NCI-H2029 treated with DMSO at 0.1 percent for 48 hours (cell line): ENCODE results near the gene MAPK8IP2.
A peak's percentile ranks its signal among the peaks of the same experiment; 100 is the strongest.
"Not testable (repeated sequence)": the region's sequence is repeated elsewhere in the genome, so short reads cannot be mapped to it uniquely, and the experiment has no call there.

Experiments used
- DNase-seq: peaks from one replicate; lab custom pipeline; 2025; lab: John Stamatoyannopoulos, UW

MAPK8IP2 gene

DNA sequence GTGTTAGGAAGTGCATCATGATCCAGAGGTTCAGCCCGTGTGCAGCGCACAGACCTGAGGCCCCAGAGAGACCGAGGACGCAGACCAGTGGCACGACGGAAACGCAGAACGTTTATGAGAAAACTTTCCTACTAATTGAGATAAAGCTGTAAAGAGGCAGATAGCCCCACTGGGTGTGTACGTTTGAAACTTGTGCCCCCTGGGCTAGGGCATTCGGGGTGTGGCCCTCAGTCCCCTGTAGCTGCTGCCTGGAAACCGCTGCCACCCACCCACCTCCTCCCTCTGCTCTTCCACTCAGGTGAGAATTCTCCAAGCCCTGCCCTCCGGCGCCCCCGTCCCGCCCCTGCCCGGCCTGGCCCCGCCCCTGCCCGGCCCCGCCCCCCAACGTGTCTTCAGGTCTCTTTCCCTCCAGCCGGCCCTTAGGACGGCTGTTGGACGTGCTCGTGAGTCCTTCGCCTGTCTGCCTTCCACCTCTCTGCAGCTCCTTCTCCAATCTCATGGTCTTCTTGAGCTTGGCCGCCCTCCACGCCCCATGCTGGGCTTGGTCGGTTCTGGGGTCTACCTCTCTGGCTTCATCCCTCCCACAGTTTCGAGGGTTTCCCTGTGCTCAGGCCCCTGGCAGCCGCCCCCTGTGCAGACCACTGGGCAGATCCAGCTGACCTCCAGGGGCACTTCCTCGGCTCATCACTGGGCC is 12.1 kb downstream of the MAPK8IP2 start:
- no peak for DNase-seq

DNA sequence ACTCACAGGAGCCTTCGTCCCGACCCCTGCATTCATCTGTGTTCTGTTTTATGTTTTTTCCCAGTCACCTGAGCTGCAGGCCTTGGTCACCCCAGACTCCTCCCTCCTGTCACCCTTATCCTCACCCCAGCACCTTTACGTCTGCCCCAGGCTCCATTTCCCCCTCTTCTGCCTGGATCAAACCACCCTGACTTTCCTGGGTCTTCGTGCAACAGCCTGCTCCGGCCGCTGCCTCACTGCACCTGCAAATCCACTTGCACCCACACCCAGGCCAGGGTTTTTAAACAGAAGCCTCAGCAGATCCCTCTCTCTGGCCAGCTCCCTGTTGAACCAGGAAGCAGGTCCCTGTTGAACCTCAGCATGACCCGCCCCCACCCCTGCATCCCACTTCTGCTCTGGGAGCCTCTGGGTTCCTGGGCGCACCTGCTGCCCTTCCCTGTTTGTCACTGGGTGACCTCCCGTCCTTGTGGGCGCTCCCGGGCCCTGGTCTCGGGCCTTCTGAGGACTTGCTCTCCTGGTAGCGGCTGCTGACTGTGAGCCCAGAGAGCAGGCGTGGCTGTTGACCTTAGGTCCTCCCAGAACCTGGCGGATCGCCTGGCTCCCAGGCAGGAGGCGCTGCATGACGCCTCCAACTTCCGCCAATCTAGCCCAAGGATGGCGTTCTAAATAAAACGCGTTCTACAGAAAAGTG is 12.8 kb downstream of the MAPK8IP2 start:
- peak; percentile 18 for DNase-seq

DNA sequence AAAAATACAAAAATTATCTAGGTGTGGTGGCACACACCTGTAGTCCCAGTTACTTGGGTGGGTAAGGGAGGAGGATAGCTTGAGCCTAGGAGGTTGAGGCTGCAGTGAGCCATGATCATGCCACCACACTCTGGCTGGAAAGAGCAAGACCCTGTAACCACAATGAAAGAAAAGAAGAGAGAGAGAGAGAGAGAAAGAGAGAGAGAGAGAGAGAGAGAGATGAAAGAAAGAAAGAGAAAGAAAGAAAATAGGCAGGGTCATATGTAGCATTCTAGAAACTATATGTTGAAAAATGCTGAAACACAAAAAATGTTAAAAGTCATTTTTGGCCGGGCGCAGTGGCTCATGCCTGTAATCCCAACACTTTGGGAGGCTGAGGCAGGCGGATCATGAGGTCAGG is 13.7 kb downstream of the MAPK8IP2 start:
- DNase-seq, result not testable (repeated sequence)

DNA sequence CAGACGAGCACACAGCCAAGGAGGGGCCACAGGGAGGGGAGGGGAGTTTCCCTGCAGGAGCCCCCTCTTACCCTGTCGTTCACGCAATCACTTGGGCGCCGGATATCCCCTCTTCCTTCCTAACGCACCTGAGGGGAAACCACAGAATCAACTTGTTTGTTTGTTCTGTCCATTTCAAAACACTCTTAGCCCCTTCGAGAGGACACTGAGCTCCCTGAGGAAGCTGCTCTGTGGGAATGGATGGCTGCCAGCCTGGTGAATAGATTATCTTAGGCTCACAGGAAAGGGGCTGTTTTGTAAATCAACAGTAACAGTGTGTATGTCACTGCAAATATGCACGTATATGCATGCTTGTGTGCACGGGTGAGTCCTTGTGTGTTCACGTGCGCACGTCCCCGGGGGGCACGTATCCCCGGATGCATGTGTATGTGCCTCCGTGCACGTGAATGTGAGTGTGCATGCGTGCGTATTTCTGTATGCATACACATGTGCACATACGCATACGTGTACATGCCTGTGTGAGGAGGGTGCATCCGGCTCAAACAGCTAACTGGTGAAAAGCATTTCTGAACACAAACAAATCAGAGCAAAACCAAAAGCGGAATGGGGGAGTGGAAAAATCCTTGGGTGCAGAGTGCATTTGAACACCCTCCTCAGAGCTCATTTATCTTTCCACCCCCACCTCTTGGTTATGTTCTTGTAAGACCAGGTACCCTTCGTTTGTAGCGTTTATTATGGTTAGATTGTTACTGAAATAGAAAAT is 20.2 kb downstream of the MAPK8IP2 start:
- peak; percentile 27 for DNase-seq

DNA sequence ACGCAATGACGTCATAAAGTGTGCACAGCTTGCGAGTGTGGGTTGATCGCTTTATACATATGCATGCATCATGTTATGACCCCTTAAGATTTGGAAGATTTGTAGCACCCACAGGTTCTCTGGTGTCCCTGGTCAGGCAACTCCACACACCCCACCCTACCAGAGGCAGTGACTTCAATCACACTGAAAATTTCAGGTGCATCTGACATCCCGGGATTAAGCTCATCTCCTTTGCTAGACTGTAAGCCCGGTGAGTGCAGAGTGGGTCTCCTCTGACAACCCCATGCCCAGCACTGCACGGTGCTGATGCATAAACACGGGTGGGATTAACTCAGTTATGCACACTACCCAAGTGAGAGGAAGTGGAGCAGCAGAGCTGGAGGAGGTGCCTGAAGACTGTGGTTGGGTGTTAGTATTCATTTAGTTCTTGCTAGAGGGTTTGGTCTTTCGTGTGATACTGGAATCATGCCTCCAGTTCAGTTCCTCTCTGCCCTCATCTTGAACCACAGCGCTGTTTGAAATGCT is 20.8 kb downstream of the MAPK8IP2 start:
- DNase-seq, result peak; percentile 21

DNA sequence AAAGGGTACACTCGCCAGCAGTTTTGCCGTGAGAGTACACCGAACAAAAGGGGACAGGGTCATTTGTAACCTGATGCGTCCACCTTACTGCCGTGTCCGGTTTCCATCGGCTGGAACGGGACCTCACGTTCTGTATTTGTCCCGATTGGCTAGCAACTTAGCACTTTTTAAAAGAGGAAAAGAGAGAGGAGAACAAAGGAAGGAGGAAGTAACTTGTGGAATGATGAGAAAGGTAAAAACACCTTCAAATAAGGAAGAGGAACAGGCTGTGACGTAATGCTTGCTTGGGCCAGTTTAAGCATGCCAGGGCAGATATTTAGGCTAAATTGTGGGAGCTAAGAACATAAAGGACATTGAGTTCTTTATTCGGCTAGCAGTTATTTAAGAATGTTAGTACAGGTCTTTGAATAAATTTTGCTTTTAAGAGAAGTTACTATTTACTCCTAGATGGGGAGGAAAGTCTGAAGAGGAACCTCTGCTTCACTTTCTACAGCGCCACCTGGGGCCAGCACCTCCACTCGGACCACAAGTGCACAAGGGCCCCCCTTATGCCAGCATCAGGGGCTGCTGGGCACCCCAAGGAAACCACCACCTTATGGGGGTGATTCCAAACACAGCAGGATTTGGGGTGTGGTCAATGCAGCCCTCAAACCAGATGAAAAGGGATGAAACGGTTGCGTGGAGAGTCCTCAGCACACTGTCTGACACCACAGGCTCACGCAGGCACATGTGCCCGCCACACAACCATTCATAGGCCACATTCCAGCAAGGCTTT is 21.5 kb downstream of the MAPK8IP2 start:
- DNase-seq, result no peak

DNA sequence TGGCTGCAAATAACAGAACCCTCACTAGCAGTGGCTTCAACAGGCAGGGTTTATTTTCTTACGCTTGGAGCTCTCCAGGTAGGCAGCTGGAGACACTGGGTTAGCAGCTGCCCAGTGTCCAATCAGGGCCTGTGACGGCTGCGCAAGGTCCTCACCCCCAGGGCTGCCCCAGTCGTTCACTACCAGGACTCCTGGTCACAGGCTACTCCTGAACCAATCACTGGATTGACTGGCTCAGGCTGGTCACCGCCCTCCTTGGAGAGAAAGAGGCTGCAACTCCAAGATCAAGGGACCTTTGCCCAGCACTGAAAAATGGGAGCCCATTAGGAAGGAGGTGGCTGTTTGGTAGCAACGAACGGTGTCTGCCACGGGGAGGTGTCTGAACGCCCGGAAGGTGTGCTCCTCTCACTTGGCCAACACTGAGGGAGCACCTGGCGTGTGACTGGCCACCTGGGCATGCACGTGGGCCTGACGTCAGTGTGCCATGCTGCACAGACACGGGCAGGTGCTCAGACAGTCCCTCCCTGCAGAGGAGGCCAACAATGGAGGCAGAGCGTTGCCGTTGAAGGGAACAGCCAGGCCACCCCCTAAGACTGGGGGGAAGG is 22.2 kb downstream of the MAPK8IP2 start:
- peak; percentile 57 for DNase-seq

DNA sequence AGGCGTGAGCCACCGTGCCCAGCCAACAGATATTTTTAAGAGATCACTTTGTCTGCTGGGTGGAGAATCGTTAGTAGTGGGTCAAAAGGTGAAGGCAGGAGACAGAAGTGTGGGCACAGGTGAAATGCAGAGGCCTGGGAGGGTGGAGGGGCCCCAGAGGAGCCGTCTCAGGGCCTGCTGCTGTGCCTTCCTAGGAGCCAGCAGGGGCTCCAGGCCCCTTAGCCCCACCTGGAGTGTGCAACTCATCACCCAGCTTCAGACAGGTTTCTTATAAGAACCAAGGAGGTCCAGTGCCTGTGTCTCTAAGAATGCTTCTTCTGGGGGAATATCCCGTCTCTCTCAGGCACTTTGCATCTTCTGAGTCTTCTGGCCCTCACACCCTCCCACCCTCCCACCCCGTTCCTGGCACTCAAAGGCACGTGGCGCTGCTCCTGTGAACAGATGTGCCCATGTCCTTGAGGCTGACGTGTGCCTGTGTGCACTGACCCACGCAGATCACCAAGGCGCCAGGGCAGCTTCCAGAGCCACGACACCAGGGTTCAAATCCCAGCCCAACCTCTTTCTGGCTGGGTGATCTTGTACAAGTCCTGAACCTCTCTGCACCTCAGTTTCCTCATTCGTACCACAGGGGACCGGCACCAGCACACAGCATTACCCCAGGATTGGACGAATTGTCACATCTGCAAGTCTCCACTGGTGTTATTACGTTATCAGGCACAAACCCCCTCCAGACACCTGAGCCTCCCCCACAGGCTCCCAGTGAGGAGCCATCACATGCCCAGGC is 23.9 kb downstream of the MAPK8IP2 start:
- no peak for DNase-seq

DNA sequence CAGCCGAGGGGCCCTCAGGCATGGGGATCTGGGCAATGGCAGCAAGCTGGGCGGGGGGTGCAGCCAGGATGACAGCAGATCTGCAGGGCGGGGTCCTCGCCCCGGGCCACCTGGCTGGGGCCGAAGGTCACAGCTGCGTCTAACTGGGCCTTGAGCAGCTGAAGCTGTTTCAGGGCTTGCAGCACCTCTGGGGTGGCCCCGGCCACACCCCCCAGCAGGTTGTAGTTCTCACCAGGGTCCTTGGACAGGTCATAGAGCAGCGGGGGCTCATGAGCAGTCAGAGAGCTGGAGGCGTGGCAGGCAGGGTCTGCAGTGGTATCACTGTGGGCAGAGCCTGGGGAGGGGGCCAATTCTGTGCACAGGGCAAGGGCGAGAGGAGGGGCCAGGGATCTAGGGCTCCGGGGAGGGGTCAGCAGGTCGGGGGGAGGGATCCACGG is 24.6 kb downstream of the MAPK8IP2 start:
- DNase-seq, result no peak

DNA sequence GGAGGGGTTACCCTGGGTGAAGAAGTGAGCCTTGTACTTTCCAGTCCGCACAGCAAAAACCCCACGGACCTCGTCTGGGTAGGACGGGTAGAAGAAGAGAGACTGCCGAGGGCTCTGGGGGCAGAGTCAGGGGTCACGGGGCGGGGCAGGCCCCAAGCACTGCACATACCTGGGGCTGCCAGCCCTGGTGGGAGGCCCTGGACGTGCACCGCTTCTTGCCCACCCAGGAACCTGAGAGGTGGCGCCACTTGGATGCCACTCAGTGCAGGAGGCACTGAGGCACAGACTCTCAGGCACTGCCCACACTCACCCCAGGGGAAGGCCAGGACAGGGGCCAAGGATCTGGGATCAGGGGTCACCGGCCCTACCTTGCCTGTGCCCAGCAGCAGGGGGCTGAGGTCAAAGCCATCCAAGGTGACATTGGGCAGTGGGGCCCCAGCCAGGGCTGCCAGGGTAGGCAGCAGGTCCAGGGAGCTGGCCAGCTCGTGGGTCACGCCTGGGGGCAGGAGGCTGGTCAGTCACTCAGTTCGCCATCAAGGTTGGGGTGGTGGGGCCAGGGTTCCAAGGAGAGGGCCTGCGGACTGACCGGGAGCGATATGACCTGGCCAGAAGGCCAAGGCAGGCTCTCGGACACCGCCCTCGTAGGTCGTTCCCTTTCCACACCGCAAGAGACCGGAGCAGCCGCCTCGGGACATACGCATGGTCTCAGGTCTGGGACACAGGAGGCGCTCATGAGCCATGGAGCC is 25.1 kb downstream of the MAPK8IP2 start:
- DNase-seq, result no peak

DNA sequence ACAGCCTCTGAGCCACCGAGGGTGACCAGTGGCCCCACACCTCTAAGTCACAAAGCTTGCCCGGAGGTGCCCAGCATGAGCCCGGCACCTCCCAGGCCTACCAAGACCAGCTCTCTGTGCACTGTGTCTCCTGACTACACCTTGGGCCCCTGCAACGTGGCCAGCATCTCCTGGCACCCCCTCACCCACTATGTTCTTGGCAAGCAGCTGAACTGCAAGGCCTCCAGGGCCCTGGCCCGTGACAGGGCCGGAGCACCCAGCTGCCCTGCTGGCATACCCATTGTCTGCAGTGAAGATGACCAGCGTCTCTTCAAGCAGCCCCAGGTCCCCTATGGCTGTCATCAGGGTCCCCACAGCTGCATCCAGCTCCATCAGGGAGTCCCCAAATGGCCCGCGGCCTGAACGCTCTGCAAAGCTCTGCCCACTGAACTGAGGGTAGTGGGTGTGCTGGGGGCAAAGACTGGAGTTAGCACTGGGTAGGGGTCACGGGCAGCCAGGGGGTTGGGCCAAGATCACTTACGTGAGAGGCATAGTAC is 25.8 kb downstream of the MAPK8IP2 start:
- DNase-seq, result no peak

DNA sequence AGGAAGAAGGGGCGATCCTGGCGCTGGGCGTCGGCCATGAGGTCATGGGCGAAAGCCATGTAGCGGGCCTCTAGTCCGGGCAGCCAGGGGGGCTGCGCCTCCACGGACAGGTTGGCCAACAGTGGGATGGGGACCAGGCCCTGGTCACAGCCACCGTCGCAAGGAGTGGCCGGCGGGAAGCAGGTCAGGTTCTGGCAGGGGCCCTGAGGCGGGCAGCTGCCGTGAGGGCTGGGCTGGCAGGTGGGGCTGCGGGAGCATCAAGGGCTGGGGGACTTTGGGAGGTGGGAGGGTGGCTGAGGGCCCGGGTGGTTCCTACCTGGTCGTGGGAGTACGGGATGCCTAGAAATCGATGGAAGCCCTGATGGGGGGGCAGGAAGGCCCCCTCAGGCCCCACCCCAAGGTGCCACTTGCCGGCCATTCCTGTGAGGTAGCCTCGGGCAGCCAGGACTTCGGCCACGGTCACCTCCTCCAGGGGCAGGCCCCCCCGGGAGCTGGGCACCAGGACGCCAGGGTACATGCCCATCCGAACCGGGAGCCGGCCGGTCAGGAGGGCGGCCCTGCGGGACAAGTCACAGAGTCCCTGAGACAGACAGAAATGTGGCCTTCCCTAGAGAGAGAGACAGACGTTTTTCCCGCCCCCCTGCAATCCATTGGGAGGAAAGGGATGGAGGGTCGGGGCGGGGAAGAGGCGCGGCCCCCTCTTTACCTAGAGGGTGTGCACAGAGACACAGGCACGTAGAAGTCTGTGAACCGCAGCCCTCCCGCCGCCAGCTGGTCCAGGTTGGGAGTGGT is 26.5 kb downstream of the MAPK8IP2 start:
- no peak for DNase-seq

DNA sequence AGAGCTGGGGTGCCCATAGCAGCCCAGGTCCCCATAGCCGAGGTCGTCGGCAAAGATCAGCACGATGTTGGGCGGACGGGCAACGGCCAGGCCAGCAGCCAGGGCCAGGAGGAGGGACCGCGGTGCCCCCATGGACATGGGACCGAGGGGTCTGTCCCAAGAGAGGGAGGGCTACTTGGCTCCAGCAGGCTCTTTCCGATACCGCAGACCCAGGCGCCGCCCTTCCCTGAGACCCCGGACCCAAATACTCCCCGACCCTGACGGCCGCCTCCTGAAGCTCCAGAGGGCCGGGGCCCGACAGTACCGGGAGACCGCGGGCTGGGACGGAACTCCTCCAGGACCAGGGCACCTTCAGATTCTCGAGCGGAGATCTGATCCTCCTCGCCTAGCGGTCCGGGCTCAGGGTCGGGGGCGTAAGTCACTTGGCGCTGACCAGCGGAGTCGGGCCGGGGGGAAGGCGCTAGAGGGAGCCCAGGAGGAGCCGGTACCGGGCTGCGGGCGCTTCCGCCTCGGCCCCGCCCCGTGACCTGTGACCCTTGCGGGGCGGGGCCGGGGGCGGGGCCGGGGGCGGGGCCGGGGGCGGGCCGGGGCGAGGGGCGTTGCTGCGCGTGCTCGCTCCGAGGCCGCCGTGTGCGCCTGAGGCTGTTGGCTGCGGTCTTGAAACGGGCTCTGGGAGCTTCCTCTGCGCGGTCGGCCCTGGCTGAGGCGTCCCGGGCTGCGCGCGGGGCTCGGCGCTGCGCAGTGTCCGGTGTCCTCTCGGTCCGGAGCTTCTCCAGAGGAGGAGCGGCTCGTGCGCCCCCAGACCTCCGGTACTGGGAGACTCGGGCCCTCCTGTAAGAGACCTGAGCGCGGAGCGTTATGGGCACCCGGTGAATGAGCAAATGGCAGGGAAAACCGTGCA is 27.3 kb downstream of the MAPK8IP2 start, which contains the start of gene ARSA:
ARSA (minus strand) TSS at position 511 of the 901 bp plus-strand sequence; CDS start at position 138, 373 bp downstream.
- DNase-seq, result no peak

DNA sequence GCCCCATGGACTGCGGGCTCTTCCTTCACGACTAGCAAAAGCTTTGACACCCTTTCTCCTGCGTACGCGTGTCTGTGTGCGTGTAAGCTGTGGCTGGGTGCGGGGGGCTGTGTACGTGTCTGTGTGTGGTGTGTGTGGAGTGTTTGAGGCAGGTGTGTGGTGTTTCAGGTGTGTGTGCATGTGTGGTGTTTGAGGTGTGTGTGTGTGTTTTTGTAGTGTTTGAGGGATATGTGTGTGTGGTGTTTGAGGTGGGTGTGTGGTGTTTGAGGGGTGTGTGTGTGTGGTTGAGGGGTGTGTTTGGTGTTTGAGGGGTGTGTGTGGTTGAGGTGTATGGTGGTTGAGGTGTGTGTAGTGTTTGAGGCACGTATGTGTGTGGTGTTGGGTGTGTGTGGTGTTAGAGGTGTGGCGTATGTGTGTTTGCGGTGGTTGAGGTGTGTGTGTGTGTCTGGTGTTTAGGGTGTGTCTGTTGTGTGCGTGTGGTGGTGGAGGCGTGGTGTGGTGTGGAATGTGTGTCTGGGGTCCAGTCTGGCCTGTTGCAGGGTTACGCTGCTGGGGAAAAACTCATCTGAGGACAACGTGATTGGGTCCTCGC is 28.0 kb downstream of the MAPK8IP2 start:
- no peak for DNase-seq

DNA sequence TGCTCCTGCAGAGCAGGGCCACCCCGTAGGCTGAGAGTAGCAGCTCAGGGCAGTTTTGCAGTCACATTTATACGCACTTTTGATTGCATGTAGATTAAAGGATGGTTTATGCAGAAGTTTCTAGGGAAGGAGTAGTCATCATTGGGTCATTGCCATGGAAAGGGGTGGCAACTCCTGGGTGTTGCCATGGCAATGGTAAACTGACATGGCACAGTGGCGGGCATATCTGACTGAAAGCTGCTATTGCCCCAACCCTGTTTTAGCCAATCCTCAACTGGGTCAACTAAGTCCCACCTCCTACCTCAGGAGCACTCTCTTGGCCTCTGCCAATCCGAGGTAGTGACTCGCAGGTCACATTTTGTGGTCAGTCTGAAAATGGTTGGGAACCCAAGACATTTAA is 29.8 kb downstream of the MAPK8IP2 start:
- no peak for DNase-seq

DNA sequence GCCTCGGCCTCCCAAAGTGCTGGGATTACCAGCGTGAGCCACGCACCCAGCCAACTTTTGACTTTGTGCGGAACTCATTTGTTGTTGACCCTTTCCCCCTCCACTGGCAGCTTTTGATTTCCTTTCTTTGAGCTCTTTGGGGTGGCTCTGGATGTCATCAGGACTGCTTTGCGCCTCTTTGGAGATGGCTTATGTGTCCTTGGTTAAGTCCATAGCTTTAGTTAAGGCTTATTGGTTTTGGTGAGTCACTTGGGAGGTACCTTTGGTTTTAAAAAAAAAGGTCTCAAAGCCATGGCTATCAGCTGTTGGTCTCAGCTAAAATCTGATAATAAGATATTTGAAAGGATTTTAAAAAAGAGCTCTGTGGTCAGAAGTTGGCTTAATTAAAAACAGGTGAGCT is 32.5 kb downstream of the MAPK8IP2 start:
- no peak for DNase-seq

DNA sequence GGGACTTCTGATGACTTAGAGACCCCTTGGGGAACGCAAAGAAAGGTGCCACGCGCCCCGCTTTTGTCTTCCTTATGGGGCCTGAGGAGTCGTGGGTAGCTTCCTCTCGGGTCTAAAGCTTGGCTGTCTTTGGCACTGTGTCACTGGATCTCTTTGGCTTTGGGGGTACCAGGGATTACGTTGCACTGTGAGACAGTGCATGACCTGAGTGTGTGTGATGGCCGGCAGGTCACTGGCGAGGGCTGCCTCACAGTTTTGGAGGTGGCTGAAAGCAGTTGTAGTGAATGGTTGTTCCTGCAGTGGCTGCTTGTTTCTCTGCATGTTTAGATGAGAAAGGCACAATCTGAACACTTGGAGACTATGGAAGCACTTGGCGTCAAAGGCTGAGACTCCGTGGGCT is 33.2 kb downstream of the MAPK8IP2 start:
- DNase-seq, result no peak
